ENCODE measurements around the gene PTPN7. TPM values are rescaled to one million over a fixed set of nuclear protein-coding genes. Genes with fewer than 3 reads are reported as not detected.

PTPN7 gene
- total RNA-seq, 2 experiments from 2014 or later, result 67.5 to 83.1 TPM

GRCh38 chr1:202157945-202158344, 2.5 kb downstream of the PTPN7 start:
- peaks cover 82% of the 10 kb centered on the region for H3K4me1 ChIP-seq (ENCODE audit: insufficient read depth, low read length, poor library complexity, severe bottlenecking)
- no peaks in the 10 kb centered on the region for H3K9me3 ChIP-seq (ENCODE audit: low read length)
- POLR2A ChIA-PET, result no interaction called here
- no peaks in the 10 kb centered on the region for H3K9me2 ChIP-seq (ENCODE audit: insufficient read depth, low read length)
- intact Hi-C loops (cut with micrococcal nuclease; ENCODE audit: unreplicated experiment), result no loop called here
- peak overlapping the region; percentile 95 for H3K4me2 ChIP-seq (ENCODE audit: low read length)
- H4K20me1 ChIP-seq (ENCODE audit: insufficient read depth, low read length), result no peaks in the 10 kb centered on the region
- no peak overlapping the region for H2AFZ ChIP-seq (ENCODE audit: low read length)
- peak overlapping the region; percentile 89 for H3K27ac ChIP-seq (ENCODE audit: low read depth, low read length, poor library complexity, severe bottlenecking)
- peak overlapping the region; percentile 73 for H3K4me3 ChIP-seq (ENCODE audit: low read depth, low read length, poor library complexity, severe bottlenecking)
- TF ChIP-seq EZH2phosphoT487 (IDR thresholded peaks at IDR 0.05; ENCODE audit: borderline replicate concordance, low read depth, low read length) (no peak), CTCF (conservative IDR thresholded peaks at IDR 0.05; ENCODE audit: low read length) (no peak)
- H3K79me2 ChIP-seq (ENCODE audit: insufficient read depth, low read depth, low read length), result peaks cover 30% of the 10 kb centered on the region; the same call in 1 of the 2 replicates
- CTCF ChIA-PET (ENCODE audit: unreplicated experiment), result interaction anchor here (1.0 kb wide), 1 partner anchor 31 kb away, joined by 6 read pairs; no protein-coding TSS in a partner anchor
- no peak for DNase-seq (ENCODE audit: low spot score)
- no TSS peak for BruUV-seq (replicated peaks)
- peaks cover 50% of the 10 kb centered on the region for H3K36me3 ChIP-seq (ENCODE audit: insufficient read depth, low read length)

GRCh38 chr1:202156590-202156989, 3.8 kb downstream of the PTPN7 start:
- H3K27ac ChIP-seq (ENCODE audit: low read depth, low read length, poor library complexity, severe bottlenecking), result peak overlapping the region; percentile 21
- H4K20me1 ChIP-seq (ENCODE audit: insufficient read depth, low read length), result no peaks in the 10 kb centered on the region
- CTCF ChIA-PET (ENCODE audit: unreplicated experiment), result interaction anchor here (0.6 kb wide), 1 partner anchor 28 kb away, joined by 9 read pairs; no protein-coding TSS in a partner anchor
- POLR2A ChIA-PET, result interaction anchor here (0.6 to 1.5 kb wide), 4 partner anchors 13 to 186 kb away, joined by 3 to 7 read pairs (median 4); no protein-coding TSS in a partner anchor
- peaks cover 30% of the 10 kb centered on the region; the same call in 1 of the 2 replicates for H3K79me2 ChIP-seq (ENCODE audit: insufficient read depth, low read depth, low read length)
- H3K4me1 ChIP-seq (ENCODE audit: insufficient read depth, low read length, poor library complexity, severe bottlenecking), result peaks cover 69% of the 10 kb centered on the region
- no TSS peak for BruUV-seq (replicated peaks)
- TF ChIP-seq EZH2phosphoT487 (IDR thresholded peaks at IDR 0.05; ENCODE audit: borderline replicate concordance, low read depth, low read length) (no peak), CTCF (conservative IDR thresholded peaks at IDR 0.05; ENCODE audit: low read length) (no peak)
- no peaks in the 10 kb centered on the region for H3K9me2 ChIP-seq (ENCODE audit: insufficient read depth, low read length)
- H3K4me2 ChIP-seq (ENCODE audit: low read length), result peak overlapping the region; percentile 12
- DNase-seq (ENCODE audit: low spot score), result no peak
- intact Hi-C loops (cut with micrococcal nuclease; ENCODE audit: unreplicated experiment), result no loop called here
- H3K36me3 ChIP-seq (ENCODE audit: insufficient read depth, low read length), result peaks cover 64% of the 10 kb centered on the region
- H3K9me3 ChIP-seq (ENCODE audit: low read length), result no peaks in the 10 kb centered on the region
- peak overlapping the region; percentile 12 for H3K4me3 ChIP-seq (ENCODE audit: low read depth, low read length, poor library complexity, severe bottlenecking)
- no peak overlapping the region for H2AFZ ChIP-seq (ENCODE audit: low read length)

GRCh38 chr1:202155478-202156021, 4.9 kb downstream of the PTPN7 start:
- Histone ChIP-seq H3K4me1 (ENCODE audit: insufficient read depth, low read length, poor library complexity, severe bottlenecking) (peaks cover 58% of the 10 kb centered on the region), H3K9me2 (ENCODE audit: insufficient read depth, low read length) (no peaks in the 10 kb centered on the region), H3K4me3 (ENCODE audit: low read depth, low read length, poor library complexity, severe bottlenecking) (no peak overlapping the region), H3K36me3 (ENCODE audit: insufficient read depth, low read length) (peaks cover 74% of the 10 kb centered on the region), H3K27ac (ENCODE audit: low read depth, low read length, poor library complexity, severe bottlenecking) (peak overlapping the region; percentile 21), H3K4me2 (ENCODE audit: low read length) (peak overlapping the region; percentile 10; the same call in 1 of the 2 replicates), H2AFZ (ENCODE audit: low read length) (no peak overlapping the region), H3K9me3 (ENCODE audit: low read length) (no peaks in the 10 kb centered on the region), H4K20me1 (ENCODE audit: insufficient read depth, low read length) (no peaks in the 10 kb centered on the region), H3K79me2 (ENCODE audit: insufficient read depth, low read depth, low read length) (peaks cover 28% of the 10 kb centered on the region; the same call in 1 of the 2 replicates)
- POLR2A ChIA-PET, result interaction anchor here (0.5 to 1.7 kb wide), 5 partner anchors 10 to 826 kb away, joined by 3 to 7 read pairs (median 4); no protein-coding TSS in a partner anchor
- no peak for DNase-seq (ENCODE audit: low spot score)
- CTCF ChIA-PET (ENCODE audit: unreplicated experiment), result interaction anchor here (0.8 to 2.3 kb wide), 7 partner anchors 7 to 34 kb away, joined by 3 to 7 read pairs (median 6); partner anchors contain the start of gene ARL8A
- intact Hi-C loops (cut with micrococcal nuclease; ENCODE audit: unreplicated experiment), result no loop called here
- TF ChIP-seq CTCF (conservative IDR thresholded peaks at IDR 0.05; ENCODE audit: low read length) (no peak), EZH2phosphoT487 (IDR thresholded peaks at IDR 0.05; ENCODE audit: borderline replicate concordance, low read depth, low read length) (no peak)
- BruUV-seq (replicated peaks), result no TSS peak

Measured in OCI-LY7 (cell line).